H54 (cell line): Measurements from ENCODE around the gene ADGB.

ENCODE experiments used
- DNase-seq: peaks from one replicate; pipeline ENCODE4 v3.0.0; 2011; ENCODE audit warnings: low spot score, mixed read lengths; ENCODE audit not compliant: insufficient read length
- FAIRE-seq: peaks from 3 replicates; lab custom pipeline; 2011; peaks lifted over from hg19 to GRCh38; lab: Jason Lieb, UNC
- POLR2A ChIP-seq: IDR thresholded peaks from 2 replicates; pipeline ENCODE4 v1.6.1; 2011; ENCODE audit warnings: low read depth, mild to moderate bottlenecking, low read length

ADGB gene

GRCh38 chr6:146862508-146862919, 263.7 kb downstream of the ADGB start:
- FAIRE-seq (no peak), DNase-seq (no peak)
- TF ChIP-seq POLR2A, result no peak

GRCh38 chr6:146864300-146864699, 265.5 kb downstream of the ADGB start:
- no peak for FAIRE-seq
- TF ChIP-seq POLR2A, result no peak
- no peak for DNase-seq

GRCh38 chr6:146864885-146865284, 266.1 kb downstream of the ADGB start:
- no peak for TF ChIP-seq POLR2A
- DNase-seq (no peak), FAIRE-seq (no peak)
